HG02938 (cell line): Measurements from ENCODE around the gene TRIP6.
"Not testable (repeated sequence)": the region's sequence is repeated elsewhere in the genome, so short reads cannot be mapped to it uniquely, and the experiment has no call there.

Experiments
- ATAC-seq: cut with Tn5 transposase; IDR thresholded peaks from one replicate; pipeline ENCODE4 v1.9.1; 2021; ENCODE audit warnings: mild to moderate bottlenecking, moderate library complexity; ENCODE audit not compliant: unreplicated experiment

TRIP6 gene

DNA sequence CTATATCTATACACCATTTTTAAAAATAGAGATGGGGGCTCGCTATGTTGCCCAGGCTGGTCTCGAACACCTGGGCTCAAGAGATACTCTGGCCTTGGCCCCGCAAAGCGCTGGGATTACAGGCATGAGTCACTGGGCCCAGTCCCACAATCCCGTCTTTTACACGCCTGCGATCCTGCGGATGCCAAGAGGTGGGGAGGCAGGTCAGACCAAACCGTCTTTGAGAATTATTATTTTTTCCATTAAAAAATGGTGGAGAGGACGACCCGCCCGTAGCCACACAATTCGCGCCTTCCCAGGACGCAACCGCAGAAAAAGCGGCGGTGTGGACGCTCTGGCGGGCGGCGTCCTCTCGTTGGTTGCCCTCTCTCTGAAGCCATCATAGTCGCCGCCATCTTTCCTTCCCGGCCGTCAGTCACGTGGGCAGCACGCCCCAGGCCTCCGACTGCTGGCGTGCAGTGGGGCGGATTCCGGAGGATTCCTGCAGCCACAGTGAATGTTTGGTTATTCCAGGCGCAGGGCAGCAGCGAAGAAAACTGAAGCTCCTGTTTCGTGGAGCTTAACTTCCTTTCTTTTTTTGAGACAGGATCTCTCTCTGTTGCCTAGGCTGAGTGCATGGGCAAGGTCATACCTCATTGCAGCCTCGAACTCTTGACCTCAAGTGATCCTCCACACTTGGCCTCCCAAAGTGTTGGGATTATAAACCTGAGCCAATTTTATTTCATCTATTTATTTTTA lies 29.9 kb upstream of the TRIP6 start:
- no peak for ATAC-seq

DNA sequence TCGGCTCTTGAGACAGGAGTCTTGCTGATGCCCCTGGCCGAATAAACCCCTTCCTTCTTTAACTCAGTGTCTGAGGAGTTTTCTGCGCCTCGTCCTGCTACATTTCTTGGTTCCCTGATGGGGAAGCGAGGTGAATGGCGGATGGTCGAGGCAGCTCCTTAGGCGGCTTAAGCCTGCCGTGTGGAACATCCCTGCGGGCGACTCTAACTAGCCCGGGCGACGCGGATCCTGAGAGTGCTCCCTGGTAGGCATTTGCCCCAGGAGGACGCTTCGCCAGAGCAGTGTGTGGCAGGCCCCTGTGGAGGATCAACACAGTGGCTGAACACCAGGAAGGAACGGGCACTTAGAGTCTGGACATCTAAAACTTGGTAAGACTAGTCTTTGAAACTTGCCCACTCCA lies 27.8 kb upstream of the TRIP6 start:
- ATAC-seq: no peak

DNA sequence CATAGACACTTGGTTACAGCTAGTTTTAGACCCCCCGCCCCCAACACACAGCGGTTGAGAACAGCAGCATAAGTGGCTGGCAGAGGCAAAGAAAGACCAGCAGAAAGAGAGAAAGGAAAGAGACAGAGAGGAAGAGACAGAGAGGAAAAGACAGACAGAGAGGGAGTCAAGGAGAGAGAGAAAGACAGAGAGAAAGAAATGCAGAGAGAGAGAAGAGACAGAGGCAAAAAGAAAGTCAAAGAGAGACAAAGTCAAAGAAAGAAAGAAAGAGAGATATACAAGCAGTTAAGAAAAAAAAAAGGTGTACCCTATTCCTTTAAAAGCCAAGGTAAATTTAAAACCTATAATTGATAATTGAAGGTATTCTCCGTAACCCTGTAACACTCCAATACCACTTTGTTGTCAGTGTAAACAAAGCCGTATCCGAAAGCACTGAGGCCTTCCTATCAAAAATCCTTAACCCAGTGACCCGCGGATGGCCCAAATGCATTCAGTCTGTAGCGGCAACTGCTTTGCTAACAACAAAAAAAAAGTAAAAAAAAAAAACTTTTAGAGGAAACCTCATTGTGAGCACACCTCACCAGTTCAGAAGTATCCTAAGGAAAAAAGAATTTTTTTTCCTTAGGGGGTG lies 26.6 kb upstream of the TRIP6 start:
- ATAC-seq: no peak

DNA sequence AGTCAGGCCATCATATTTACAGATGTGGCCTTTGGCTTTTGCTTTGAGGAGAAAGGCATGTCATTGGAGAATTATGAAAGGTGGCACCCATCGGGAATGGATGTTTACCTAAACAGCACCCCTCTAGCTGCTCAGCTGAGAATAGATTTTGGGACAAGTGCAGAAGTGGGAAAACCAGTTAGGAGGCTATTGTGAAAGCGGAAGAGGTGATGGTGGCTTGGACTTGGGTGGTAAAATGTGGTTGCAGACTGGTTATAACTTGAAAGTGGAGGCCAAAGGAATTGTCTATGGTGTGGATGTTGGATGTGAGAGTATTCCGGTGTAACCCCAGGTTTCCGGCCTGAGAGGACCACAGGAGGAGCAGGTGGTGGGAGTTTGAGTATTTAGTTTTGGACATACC lies 19.8 kb upstream of the TRIP6 start:
- no peak for ATAC-seq

DNA sequence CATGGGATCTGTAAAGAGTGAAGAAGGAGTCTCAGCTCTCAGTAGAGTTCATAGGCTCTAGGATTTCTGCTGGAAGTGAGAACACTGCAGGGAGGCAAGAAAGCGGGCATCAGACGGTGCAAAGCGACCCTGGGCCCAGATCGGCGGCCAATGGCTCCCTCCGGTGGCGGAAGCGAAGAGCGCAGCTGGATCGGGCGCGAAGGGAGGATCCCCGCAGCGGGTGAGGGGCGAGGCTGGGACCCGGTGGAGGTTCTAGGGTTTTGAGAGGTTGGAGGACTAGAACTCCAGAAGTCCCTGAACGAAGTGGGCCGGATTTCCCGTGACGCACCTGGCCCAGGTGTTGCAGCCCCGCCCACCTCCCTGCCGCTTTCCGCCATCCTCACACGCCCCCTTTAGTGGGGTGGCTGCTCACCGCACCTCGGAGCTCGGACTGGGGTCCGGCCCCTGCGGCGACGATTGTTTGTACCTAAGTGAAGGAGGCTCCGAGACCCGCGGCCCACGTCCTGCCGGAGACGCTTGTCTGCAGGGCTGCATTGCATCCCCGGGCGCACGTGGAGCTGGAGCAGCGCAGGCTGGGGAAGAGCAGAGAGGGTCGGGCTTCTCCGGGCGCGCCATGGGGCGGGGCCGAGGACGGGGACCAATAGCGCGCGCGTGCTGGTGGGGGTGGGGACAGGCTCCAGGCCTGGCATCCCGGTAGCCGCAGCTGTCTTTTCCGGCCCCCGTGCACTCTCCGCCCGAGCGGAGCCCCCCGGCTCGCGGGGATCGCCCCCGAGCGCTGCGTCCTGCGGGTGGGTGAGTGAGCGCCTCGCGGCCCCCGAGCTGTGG lies 14.9 kb upstream of the TRIP6 start, which contains the start of gene SLC12A9:
Gene SLC12A9, plus strand, starts transcription at position 666 of the 825 bp plus-strand sequence. CDS start 1,485 bp downstream, outside the sequence.
- ATAC-seq: peak; percentile 78

DNA sequence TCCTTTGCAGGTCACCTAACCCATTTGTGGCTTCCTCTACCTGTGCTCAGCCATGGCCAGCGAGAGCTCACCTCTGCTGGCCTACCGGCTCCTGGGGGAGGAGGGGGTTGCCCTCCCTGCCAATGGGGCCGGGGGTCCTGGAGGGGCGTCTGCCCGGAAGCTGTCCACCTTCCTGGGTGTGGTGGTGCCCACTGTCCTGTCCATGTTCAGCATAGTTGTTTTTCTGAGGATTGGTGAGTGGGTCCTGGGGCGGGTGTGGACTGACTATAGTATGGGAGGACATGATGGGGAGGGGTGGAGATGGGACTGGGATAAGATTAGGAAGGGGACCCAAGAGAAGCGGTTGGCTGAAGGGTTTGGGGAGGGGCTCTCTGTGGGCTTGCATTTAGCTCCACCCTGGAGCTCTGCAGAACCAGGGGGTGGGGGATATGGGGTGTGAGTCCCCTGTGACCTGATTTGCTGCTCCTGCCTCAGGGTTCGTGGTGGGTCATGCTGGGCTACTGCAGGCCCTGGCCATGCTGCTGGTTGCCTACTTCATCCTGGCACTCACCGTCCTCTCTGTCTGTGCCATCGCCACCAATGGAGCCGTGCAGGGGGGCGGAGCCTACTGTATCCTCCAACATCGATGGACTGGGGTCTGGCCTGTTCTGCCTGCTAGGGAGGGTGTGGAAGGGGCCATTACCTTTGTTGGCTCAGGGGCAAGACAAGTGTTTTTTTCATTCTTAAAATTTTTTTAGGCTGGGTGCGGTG lies 12.9 kb upstream of the TRIP6 start:
- ATAC-seq: no peak

DNA sequence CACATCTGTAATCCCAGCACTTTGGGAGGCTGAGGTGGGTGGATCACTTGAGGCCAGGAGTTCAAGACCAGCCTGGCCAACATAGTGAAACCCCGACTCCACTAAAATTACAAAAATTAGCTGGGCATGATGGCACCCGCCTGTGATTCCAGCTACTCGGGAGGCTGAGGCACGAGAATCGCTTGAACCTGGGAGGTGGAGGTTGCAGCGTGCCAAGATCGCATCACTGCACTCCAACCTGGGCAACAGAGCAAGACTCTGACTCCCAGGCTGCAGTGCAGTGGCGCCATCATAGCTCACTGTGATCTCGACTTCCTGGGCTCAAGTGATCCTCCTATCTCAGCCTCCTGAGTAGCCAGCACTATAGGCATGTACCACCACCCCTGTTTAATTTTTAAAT lies 12.3 kb upstream of the TRIP6 start:
- not testable (repeated sequence) for ATAC-seq

DNA sequence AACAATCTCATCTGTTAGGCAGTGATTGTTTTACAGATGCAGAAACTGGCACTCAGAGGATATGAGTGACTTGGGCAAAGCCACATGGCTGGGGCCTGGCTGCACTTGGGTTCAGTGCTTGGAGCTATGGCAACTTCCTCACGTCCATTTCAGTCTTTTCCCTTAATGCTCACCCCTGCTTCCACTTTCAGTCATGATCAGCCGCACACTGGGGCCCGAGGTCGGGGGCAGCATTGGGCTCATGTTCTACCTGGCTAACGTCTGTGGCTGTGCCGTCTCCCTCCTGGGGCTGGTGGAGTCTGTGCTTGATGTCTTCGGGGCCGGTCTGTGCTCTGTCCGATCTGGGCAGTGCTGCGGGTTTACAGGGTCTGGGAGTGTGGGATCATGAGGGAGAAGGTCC lies 11.7 kb upstream of the TRIP6 start:
- no peak for ATAC-seq

DNA sequence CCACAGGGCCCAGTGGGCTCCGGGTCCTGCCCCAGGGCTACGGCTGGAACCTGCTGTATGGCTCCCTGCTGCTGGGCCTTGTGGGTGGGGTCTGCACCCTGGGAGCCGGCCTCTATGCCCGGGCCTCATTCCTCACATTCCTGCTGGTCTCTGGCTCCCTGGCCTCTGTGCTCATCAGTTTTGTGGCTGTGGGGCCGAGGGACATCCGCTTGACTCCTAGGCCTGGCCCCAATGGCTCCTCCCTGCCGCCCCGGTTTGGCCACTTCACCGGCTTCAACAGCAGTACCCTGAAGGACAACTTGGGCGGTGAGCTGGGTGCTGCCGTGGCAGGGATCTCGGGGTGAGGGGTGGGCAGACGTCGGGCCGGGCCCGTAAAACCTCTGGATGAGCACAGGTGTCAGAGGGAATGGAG lies 10.3 kb upstream of the TRIP6 start:
- ATAC-seq: no peak

DNA sequence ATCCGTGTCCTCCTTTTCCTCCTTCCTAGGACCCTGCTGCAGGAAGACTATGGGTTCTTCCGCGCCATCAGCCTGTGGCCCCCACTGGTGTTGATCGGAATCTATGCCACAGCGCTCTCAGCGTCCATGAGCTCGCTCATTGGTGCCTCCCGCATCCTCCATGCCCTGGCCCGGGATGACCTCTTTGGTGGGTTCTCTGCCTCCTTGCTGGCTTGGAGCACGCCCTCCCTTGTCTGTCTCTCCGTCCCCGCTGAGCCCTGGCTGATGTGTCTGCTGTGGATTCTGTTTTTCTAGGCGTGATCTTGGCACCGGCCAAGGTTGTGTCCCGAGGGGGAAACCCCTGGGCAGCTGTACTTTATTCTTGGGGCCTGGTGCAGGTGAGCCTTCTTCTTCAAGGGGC lies 7.3 kb upstream of the TRIP6 start:
- ATAC-seq: no peak

DNA sequence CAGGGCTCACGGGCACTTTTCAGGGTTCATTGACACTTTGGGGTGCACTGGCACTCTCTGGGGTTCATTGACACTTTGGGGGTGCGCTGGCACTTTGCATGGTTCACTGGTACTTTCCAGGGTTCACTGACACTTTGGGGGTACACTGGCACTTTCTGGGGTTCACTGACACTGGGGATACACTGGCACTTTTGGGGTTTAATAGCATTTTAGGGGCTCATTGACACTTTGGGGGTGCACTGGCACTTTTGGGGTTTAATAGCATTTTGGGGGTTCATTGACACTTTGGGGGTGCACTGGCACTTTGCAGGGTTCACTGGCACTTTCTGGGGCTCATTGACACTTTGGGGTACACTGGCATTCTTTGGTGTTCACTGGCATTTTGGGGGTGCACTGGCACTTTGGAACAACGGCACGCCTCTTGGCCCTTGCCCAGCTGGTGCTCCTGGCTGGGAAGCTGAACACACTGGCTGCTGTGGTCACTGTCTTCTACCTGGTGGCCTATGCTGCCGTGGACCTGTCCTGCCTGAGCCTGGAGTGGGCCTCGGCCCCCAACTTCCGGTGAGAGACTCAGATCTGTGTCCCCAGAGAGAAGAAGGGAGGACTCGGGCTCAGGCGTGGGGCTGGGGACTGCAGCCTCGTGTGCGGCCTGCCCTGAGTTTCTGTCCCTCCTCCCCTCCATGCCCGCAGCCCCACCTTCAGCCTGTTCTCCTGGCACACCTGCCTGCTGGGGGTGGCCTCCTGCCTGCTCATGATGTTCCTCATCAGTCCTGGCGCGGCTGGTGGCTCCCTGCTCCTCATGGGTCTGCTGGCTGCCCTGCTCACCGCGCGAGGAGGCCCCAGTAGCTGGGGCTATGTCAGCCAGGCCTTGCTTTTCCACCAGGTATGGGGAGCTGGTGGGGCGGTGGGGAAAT lies 6.2 kb upstream of the TRIP6 start:
- no peak for ATAC-seq

DNA sequence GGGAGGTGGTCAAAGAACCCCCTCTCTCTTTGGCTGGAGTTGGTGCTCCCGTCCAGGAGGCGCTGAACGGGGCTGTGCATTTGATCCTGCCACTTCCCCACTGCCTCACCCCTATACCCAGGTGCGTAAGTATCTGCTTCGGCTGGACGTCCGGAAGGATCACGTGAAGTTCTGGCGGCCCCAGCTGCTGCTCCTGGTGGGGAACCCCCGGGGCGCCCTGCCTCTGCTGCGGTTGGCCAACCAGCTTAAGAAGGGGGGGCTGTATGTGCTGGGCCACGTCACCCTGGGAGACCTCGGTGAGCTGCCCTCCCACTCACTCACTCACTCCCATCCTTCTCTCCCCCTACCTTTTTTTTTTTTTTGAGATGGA lies 5.6 kb upstream of the TRIP6 start:
- no peak for ATAC-seq

DNA sequence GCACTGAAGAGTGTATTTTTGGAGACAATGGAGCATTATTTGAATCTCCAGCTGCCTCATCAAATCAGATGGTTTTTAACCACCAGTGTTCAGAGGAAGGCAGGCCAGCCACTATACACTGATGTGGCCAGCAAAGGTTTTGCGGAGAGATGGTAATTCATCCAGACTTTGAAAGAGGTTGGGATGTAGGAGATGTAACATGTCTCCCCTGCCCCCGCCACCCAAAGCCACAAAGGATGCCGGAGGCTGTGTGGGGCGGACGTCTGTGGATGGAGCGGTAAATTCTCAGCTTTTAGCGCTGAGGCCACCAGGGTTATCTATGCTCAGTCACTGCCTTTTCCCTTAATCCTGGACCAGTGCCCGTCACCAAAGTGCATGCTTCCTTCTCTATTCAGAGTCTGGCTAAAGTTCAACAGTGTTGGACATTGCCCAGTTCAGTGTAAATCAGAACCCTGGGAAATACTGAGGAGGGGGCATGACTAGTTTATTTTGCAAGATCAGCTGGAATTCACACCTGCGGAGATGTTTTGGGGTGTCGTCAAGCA lies 3.7 kb upstream of the TRIP6 start:
- no peak for ATAC-seq

DNA sequence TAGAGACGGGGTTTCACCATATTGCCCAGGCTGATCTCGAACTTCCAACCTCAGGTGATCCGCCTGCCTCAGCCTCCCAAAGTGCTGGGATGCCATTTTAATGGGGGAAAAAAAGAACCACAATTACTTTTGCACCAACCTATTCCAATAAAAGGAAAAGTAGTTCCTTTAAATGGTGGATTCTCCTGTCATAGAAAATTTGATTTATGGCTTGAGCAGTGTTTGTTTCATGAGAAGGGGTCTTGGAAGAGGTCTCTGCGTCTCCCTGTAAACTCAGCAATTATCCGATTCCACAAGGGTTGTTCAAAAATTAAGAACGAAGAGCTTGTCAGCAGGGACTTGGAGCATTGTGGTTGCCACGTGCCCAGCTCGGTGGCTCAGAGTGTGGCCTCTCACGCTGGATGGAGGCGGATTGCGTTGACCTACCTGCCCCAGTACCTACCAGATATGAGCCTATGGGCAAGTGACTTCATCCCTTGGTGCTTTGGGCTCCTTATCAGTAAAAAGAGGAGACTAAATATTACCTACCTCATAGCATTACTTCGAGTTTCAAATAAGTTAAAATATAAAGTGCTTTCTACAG lies 2.8 kb upstream of the TRIP6 start:
- ATAC-seq: no peak

DNA sequence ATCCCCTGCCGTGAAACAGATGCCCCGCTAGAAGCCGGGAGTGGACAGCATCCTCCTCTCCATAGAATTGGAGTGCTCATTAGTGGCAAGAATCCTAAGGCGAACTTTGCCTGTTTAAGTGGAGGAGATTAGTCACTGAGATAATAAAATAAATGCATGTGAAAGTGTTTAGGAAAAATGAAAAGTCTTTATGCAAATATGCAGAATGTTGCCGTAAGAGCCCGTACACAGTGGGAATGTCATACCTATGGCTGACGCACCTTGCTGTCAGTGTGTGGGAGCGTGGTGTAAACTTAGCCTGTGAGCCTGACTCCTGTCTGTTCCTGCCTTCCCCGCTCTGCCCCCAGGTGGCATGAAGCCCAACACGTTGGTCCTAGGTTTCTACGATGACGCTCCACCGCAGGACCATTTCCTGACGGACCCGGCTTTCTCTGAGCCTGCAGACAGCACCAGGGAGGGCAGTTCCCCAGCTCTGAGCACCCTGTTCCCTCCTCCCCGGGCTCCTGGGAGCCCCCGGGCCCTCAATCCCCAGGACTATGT lies 1.7 kb upstream of the TRIP6 start:
- no peak for ATAC-seq

DNA sequence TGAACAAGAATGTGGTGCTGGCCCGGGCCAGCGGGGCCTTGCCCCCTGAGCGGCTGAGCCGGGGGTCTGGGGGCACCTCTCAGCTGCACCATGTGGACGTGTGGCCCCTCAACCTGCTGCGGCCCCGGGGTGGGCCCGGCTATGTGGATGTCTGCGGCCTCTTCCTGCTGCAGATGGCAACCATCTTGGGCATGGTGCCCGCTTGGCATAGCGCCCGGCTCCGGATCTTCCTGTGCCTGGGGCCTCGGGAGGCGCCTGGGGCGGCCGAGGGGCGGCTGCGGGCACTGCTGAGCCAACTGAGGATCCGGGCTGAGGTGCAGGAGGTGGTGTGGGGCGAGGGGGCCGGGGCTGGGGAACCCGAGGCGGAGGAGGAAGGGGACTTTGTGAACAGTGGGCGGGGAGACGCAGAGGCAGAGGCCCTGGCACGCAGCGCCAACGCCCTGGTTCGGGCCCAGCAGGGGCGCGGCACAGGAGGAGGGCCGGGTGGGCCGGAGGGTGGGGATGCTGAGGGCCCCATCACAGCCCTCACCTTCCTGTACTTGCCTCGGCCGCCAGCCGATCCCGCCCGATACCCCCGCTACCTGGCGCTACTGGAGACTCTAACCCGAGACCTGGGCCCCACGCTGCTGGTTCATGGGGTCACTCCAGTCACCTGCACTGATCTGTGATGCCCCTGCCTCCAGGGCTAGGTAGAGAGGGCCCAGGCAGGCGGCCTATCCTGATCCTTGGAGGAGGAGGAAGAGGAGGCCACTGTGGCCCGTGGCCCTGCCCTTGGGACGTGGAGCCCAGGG lies 1.1 kb upstream of the TRIP6 start:
- no peak for ATAC-seq

DNA sequence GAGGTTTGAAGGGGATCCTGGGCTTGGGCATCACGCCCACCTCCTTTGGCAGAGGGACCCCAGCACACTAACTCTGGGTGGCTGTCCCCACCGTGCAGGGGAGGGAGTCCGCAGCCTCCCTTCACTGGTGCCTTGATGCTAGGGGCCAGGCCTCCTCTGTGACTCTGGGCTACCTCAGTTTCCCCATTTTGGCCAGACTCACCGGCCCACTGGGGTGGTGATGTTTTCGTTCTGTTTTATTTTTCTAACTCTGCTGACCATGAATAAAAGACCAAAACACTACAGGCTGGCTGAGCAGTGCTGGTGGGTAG lies 503 bp upstream of the TRIP6 start:
- ATAC-seq: no peak

DNA sequence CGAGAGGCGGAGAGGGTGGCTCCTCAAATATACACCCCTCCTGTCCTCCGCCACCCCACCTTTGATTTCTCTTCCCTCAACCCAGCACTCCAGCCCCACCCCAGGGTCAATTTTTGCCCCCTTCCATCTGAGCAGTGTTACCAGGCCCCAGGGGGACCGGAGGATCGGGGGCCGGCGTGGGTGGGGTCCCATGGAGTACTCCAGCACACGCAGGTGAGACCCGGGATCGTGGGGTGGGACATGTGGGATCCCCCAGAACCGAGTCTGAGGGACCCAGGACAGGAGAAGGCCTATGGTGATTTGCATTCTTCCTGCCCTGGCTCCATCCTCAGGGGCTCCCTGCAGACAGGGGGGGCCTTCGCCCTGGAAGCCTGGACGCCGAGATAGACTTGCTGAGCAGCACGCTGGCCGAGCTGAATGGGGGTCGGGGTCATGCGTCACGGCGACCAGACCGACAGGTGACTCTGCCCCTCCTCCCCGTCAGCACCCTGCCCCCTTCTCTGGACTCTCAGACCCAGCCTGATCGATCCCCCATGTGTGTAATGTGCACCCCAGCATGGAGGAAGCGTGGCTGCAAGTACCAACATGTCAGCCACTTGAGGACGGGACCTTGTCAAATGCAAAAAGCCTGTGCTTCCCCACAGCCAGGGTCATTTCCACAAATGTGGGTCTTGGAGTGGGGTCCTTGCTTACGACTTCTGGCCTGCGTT lies 744 bp downstream of the TRIP6 start:
- no peak for ATAC-seq
